GM23248 (cell line): ENCODE data around the gene FCER2. TPM values are rescaled to one million over a fixed set of nuclear protein-coding genes. Genes with fewer than 3 reads are reported as not detected.

ENCODE experiments used
- DNase-seq: peaks from one replicate; pipeline ENCODE4 v3.0.0-alpha.2; 2015
- H2AFZ ChIP-seq: fragments of 200-600 bp; sonication (generic); 2 replicates; pipeline ENCODE4 v1.6.1; 2016; ENCODE audit warnings: antibody characterized with exemption
- H3F3A ChIP-seq: fragments of 200-600 bp; sonication (generic); 2 replicates; pipeline ENCODE4 v1.6.1; 2016; ENCODE audit warnings: mild to moderate bottlenecking, antibody characterized with exemption, mixed run types; ENCODE audit not compliant: insufficient read depth
- H3K27ac ChIP-seq: fragments of 200-600 bp; sonication (generic); 2 replicates; pipeline ENCODE4 v1.5.1; 2016; ENCODE audit warnings: mild to moderate bottlenecking
- H3K27me3 ChIP-seq: fragments of 200-600 bp; sonication (generic); replicated peaks from 2 replicates; pipeline ENCODE4 v1.6.1; 2016; ENCODE audit warnings: mild to moderate bottlenecking; ENCODE audit not compliant: insufficient read depth
- H3K36me3 ChIP-seq: fragments of 200-600 bp; sonication (generic); 2 replicates; pipeline ENCODE4 v1.6.1; 2016; ENCODE audit warnings: low read depth, mild to moderate bottlenecking
- H3K4me1 ChIP-seq: fragments of 200-600 bp; sonication (generic); 2 replicates; pipeline ENCODE4 v1.6.1; 2016; ENCODE audit warnings: mild to moderate bottlenecking; ENCODE audit not compliant: insufficient read depth
- H3K4me2 ChIP-seq: fragments of 200-600 bp; sonication (generic); one replicate; pipeline ENCODE4 v1.6.1; 2016; ENCODE audit warnings: mild to moderate bottlenecking; ENCODE audit not compliant: unreplicated experiment
- H3K4me3 ChIP-seq: fragments of 200-600 bp; sonication (generic); 2 replicates; pipeline ENCODE4 v1.5.1; 2016; ENCODE audit warnings: mild to moderate bottlenecking
- H3K79me2 ChIP-seq: fragments of 200-600 bp; sonication (generic); 2 replicates; pipeline ENCODE4 v1.6.1; 2016; ENCODE audit warnings: mild to moderate bottlenecking; ENCODE audit not compliant: insufficient read depth
- H3K9ac ChIP-seq: fragments of 200-600 bp; sonication (generic); 2 replicates; pipeline ENCODE4 v1.6.1; 2016; ENCODE audit warnings: mild to moderate bottlenecking
- H3K9me2 ChIP-seq: fragments of 200-600 bp; sonication (generic); 2 replicates; pipeline ENCODE4 v1.6.1; 2016; ENCODE audit warnings: mixed run types, mild to moderate bottlenecking, moderate library complexity; ENCODE audit not compliant: insufficient read depth
- H3K9me3 ChIP-seq: fragments of 200-600 bp; sonication (generic); one replicate; pipeline ENCODE4 v1.6.1; 2017; ENCODE audit warnings: low read depth
- H4K20me1 ChIP-seq: fragments of 200-600 bp; sonication (generic); 2 replicates; pipeline ENCODE4 v1.6.0; 2016; ENCODE audit not compliant: insufficient read depth
- EZH2 ChIP-seq: fragments of 200-600 bp; sonication (generic); IDR thresholded peaks from 2 replicates; pipeline ENCODE4 v1.6.1; 2018; ENCODE audit warnings: antibody characterized with exemption, mild to moderate bottlenecking; ENCODE audit not compliant: insufficient read depth, poor library complexity, severe bottlenecking
- EZH2phosphoT487 ChIP-seq: fragments of 200-600 bp; sonication (generic); IDR thresholded peaks from 2 replicates; pipeline ENCODE4 v1.6.1; 2018; ENCODE audit warnings: antibody characterized with exemption, moderate library complexity, mild to moderate bottlenecking, low read depth; ENCODE audit not compliant: insufficient read depth
- WGBS, 2 experiments: methylation state at CpG; one replicate each; pipeline ENCODE4 v1.1.6; 2015 to 2017; ENCODE audit warnings: low lambda C conversion rate in 2 of 2, low coverage in 1 of 2; ENCODE audit errors: missing lambda C conversion rate in 2 of 2; 5-methylcytosine and 5-hydroxymethylcytosine counted together
- in situ Hi-C: fragments of 300-500 bp; cut with MboI; formaldehyde crosslinking; loops from 2 replicates; pipeline ENCODE4 v1.15.0; 2020
- polyA plus RNA-seq: library from polyadenylated mRNA; unstranded; fragments of >200 nt; fragmentation: Nextera tagmentation; extraction: Ambion mirVana; gene quantifications from 2 replicates; pipeline ENCODE4 v1.2.1, GENCODE V29; 2016
- total RNA-seq: library from RNA; depleted of rRNA; stranded (reverse); fragments of >200 nt; shearing (Covaris generic); gene quantifications from 2 replicates; pipeline ENCODE4 v1.2.3, GENCODE V29; 2014; rRNA removed

FCER2 gene
- total and polyA plus RNA-seq, 2 experiments from 2014 or later, result not detected

GRCh38 chr19:7639863-7640348 lies 62.0 kb downstream of the FCER2 start:
- TF ChIP-seq EZH2phosphoT487 (no peak), EZH2 (no peak)
- Histone ChIP-seq H4K20me1 (no peaks in the 10 kb centered on the region), H3K27me3 (0 out of 2 replicates have a peak, but pooled peaks cover 7% of the 10 kb centered on the region), H3K4me3 (no peak overlapping the region), H3K27ac (no peak overlapping the region), H3K9me3 (no peaks in the 10 kb centered on the region), H2AFZ (no peak overlapping the region), H3K36me3 (no peaks in the 10 kb centered on the region), H3K9ac (no peak overlapping the region), H3F3A (no peaks in the 10 kb centered on the region), H3K79me2 (no peaks in the 10 kb centered on the region), H3K4me2 (no peak overlapping the region), H3K4me1 (no peaks in the 10 kb centered on the region), H3K9me2 (no peaks in the 10 kb centered on the region)
- 76 to 79% methylated on average over 13 of the region's 13 CpGs for WGBS, 2 experiments
- DNase-seq, result no peak
- in situ Hi-C loops, result no loop called here

- H3K4me3 ChIP-seq, result no peak overlapping the region
- H3K4me2 ChIP-seq, result no peak overlapping the region
- no peaks in the 10 kb centered on the region for H3K79me2 ChIP-seq
- H3K9me2 ChIP-seq, result no peaks in the 10 kb centered on the region
- no peak overlapping the region for H3K9ac ChIP-seq
- H3F3A ChIP-seq, result no peaks in the 10 kb centered on the region
- no peaks in the 10 kb centered on the region for H4K20me1 ChIP-seq
- no peak overlapping the region for H2AFZ ChIP-seq
- in situ Hi-C loops, result no loop called here
- TF ChIP-seq EZH2 (no peak), EZH2phosphoT487 (no peak)
- H3K9me3 ChIP-seq, result no peaks in the 10 kb centered on the region
- H3K27ac ChIP-seq, result no peak overlapping the region
- no peak for DNase-seq
- 45 to 58% methylated on average over 11 to 12 of the region's 12 CpGs for WGBS, 2 experiments
- H3K36me3 ChIP-seq, result no peaks in the 10 kb centered on the region
- no peaks in the 10 kb centered on the region for H3K4me1 ChIP-seq
- 0 out of 2 replicates have a peak, but pooled peaks cover 7% of the 10 kb centered on the region for H3K27me3 ChIP-seq
Observed at GRCh38 chr19:7638802-7639465, 63.0 kb downstream of the FCER2 start.

Other genes starting within 250 kb of the FCER2 start
- 4.0 and 5.2 TPM in 2 replicates for gene PEX11G, start 213.1 kb downstream of the FCER2 start, total RNA-seq
- gene PEX11G, start 213.1 kb downstream of the FCER2 start, polyA plus RNA-seq, result 6.0 and 6.2 TPM in 2 replicates
- gene ZNF358, start 186.0 kb downstream of the FCER2 start, total RNA-seq, result 51.1 and 56.3 TPM in 2 replicates
- gene ZNF358, start 186.0 kb downstream of the FCER2 start, polyA plus RNA-seq, result 11.4 and 12.0 TPM in 2 replicates
- 4.9 and 5.9 TPM in 2 replicates for gene MCOLN1, start 179.5 kb downstream of the FCER2 start, total RNA-seq
- 28.6 TPM in 2 replicates for gene MCOLN1, start 179.5 kb downstream of the FCER2 start, polyA plus RNA-seq
- gene PNPLA6, start 166.4 kb downstream of the FCER2 start, total RNA-seq, result 86.6 and 116 TPM in 2 replicates
- 65.0 and 67.2 TPM in 2 replicates for gene PNPLA6, start 166.4 kb downstream of the FCER2 start, polyA plus RNA-seq
- not detected in 2 replicates for gene CAMSAP3, start 106.3 kb downstream of the FCER2 start, total RNA-seq
- gene CAMSAP3, start 106.3 kb downstream of the FCER2 start, polyA plus RNA-seq, result not detected in 2 replicates
- gene XAB2, start 72.6 kb downstream of the FCER2 start, total RNA-seq, result 30.7 and 33.0 TPM in 2 replicates
- gene XAB2, start 72.6 kb downstream of the FCER2 start, polyA plus RNA-seq, result 12.2 and 12.5 TPM in 2 replicates
- gene PET100, start 72.3 kb downstream of the FCER2 start, total RNA-seq, result 7.6 and 13.5 TPM in 2 replicates
- 189 and 199 TPM in 2 replicates for gene PET100, start 72.3 kb downstream of the FCER2 start, polyA plus RNA-seq
- not detected in 2 replicates for gene PCP2, start 68.4 kb downstream of the FCER2 start, total RNA-seq
- gene PCP2, start 68.4 kb downstream of the FCER2 start, polyA plus RNA-seq, result not detected in 2 replicates
- gene STXBP2, start 65.0 kb downstream of the FCER2 start, total RNA-seq, result 1.8 TPM in 1 of 2 replicates, not detected in the other
- 1.4 and 2.0 TPM in 2 replicates for gene STXBP2, start 65.0 kb downstream of the FCER2 start, polyA plus RNA-seq
- gene RETN, start 33.1 kb downstream of the FCER2 start, total RNA-seq, result not detected in 2 replicates
- gene RETN, start 33.1 kb downstream of the FCER2 start, polyA plus RNA-seq, result not detected in 2 replicates
- gene MCEMP1, start 25.0 kb downstream of the FCER2 start, total RNA-seq, result not detected in 2 replicates
- not detected in 2 replicates for gene MCEMP1, start 25.0 kb downstream of the FCER2 start, polyA plus RNA-seq
- 68.1 and 134 TPM in 2 replicates for gene TRAPPC5, start 21.3 kb downstream of the FCER2 start, total RNA-seq
- gene TRAPPC5, start 21.3 kb downstream of the FCER2 start, polyA plus RNA-seq, result 203 and 207 TPM in 2 replicates
- gene CLEC4G, start 30.0 kb upstream of the FCER2 start, total RNA-seq, result not detected in 2 replicates
- gene CLEC4G, start 30.0 kb upstream of the FCER2 start, polyA plus RNA-seq, result not detected in 2 replicates
- not detected in 2 replicates for gene CD209, start 45.4 kb upstream of the FCER2 start, total RNA-seq
- gene CD209, start 45.4 kb upstream of the FCER2 start, polyA plus RNA-seq, result not detected in 2 replicates
- gene CLEC4M, start 61.1 kb upstream of the FCER2 start, total RNA-seq, result not detected in 2 replicates
- not detected in 2 replicates for gene CLEC4M, start 61.1 kb upstream of the FCER2 start, polyA plus RNA-seq
- gene EVI5L, start 128.1 kb upstream of the FCER2 start, total RNA-seq, result 24.3 and 26.8 TPM in 2 replicates
- gene EVI5L, start 128.1 kb upstream of the FCER2 start, polyA plus RNA-seq, result 6.9 and 8.4 TPM in 2 replicates
- gene PRR36, start 172.3 kb upstream of the FCER2 start, total RNA-seq, result not detected in 2 replicates
- 0.10 TPM in 1 of 2 replicates, not detected in the other for gene PRR36, start 172.3 kb upstream of the FCER2 start, polyA plus RNA-seq
- 3.5 and 3.6 TPM in 2 replicates for gene LRRC8E, start 186.4 kb upstream of the FCER2 start, total RNA-seq
- gene LRRC8E, start 186.4 kb upstream of the FCER2 start, polyA plus RNA-seq, result 3.7 and 4.0 TPM in 2 replicates
- 9.7 and 14.8 TPM in 2 replicates for gene MAP2K7, start 201.7 kb upstream of the FCER2 start, total RNA-seq
- 4.6 and 4.8 TPM in 2 replicates for gene MAP2K7, start 201.7 kb upstream of the FCER2 start, polyA plus RNA-seq
- gene TGFBR3L, start 212.7 kb upstream of the FCER2 start, total RNA-seq, result 9.0 TPM in 1 of 2 replicates, not detected in the other
- 24.3 and 30.6 TPM in 2 replicates for gene TGFBR3L, start 212.7 kb upstream of the FCER2 start, polyA plus RNA-seq
- 20.5 and 33.7 TPM in 2 replicates for gene SNAPC2, start 218.2 kb upstream of the FCER2 start, total RNA-seq
- 47.2 and 49.4 TPM in 2 replicates for gene SNAPC2, start 218.2 kb upstream of the FCER2 start, polyA plus RNA-seq
- 3.5 and 9.0 TPM in 2 replicates for gene CTXN1, start 224.0 kb upstream of the FCER2 start, total RNA-seq
- gene CTXN1, start 224.0 kb upstream of the FCER2 start, polyA plus RNA-seq, result 3.3 and 3.4 TPM in 2 replicates
- 53.1 and 66.8 TPM in 2 replicates for gene TIMM44, start 241.5 kb upstream of the FCER2 start, total RNA-seq
- gene TIMM44, start 241.5 kb upstream of the FCER2 start, polyA plus RNA-seq, result 25.8 and 28.6 TPM in 2 replicates